ENCODE data around the gene MDM4.
"Not testable (repeated sequence)": the region's sequence is repeated elsewhere in the genome, so short reads cannot be mapped to it uniquely, and the experiment has no call there.

MDM4 gene

GRCh38 chr1:204568576-204569315 is 52.5 kb downstream of the MDM4 start:
- TF ChIP-seq, protein P1, sequence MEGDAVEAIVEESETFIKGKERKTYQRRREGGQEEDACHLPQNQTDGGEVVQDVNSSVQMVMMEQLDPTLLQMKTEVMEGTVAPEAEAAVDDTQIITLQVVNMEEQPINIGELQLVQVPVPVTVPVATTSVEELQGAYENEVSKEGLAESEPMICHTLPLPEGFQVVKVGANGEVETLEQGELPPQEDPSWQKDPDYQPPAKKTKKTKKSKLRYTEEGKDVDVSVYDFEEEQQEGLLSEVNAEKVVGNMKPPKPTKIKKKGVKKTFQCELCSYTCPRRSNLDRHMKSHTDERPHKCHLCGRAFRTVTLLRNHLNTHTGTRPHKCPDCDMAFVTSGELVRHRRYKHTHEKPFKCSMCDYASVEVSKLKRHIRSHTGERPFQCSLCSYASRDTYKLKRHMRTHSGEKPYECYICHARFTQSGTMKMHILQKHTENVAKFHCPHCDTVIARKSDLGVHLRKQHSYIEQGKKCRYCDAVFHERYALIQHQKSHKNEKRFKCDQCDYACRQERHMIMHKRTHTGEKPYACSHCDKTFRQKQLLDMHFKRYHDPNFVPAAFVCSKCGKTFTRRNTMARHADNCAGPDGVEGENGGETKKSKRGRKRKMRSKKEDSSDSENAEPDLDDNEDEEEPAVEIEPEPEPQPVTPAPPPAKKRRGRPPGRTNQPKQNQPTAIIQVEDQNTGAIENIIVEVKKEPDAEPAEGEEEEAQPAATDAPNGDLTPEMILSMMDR (IDR thresholded peaks at IDR 0.05; ENCODE audit: borderline replicate concordance, insufficient read depth, low read depth, low read length), result no peak
- H3K4me3 ChIP-seq (ENCODE audit: low read depth, low read length), result no peak overlapping the region

- no peak overlapping the region for H3K4me3 ChIP-seq (ENCODE audit: low read depth, low read length)
- TF ChIP-seq, protein P1 (IDR thresholded peaks at IDR 0.05; ENCODE audit: borderline replicate concordance, insufficient read depth, low read depth, low read length), result no peak
These were observed 53.3 kb downstream of the MDM4 start for GRCh38 chr1:204569478-204569877.

DNA sequence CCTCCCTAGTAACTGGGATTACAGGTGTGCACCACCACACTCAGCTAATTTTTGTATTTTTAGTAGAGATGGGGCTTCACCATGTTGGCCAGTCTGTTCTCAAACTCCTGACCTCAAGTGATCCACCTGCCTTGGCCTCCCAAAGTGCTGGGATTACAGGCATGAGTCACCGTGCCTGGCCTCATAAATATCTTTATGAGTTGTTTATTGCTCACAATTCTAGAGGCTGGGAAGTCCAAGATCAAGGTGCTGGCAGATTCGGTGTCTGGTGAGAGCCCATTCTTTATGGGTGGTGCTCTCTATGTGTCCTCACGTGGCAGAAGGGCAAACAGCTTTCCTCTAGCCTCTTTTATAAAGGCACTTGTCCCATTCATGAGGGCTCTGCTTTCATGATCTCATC is 53.8 kb downstream of the MDM4 start:
- H3K4me3 ChIP-seq (ENCODE audit: low read depth, low read length), result not testable (repeated sequence)

GRCh38 chr1:204571128-204571527 is 54.9 kb downstream of the MDM4 start:
- no peak overlapping the region for H3K4me3 ChIP-seq (ENCODE audit: low read depth, low read length)
- TF ChIP-seq, protein P1 (IDR thresholded peaks at IDR 0.05; ENCODE audit: borderline replicate concordance, insufficient read depth, low read depth, low read length), result no peak

DNA sequence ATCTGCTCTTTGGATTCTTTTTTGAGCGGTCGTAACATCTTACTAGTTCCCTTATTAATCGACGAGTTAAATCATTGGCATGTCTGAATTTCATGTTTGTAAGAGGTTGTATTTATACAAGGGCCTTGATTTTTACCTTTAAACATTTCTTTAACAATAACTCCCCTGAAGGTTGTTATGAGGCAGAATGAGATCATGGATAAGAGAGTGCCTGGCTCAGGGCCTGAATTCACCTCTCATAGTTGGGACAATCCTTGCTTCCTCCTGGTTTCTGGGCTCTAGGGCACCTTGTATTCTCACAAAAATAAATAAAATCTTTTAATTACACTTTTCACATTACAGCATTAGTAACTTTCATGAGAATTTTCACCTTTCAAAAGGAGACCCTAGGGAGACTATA is 55.4 kb downstream of the MDM4 start:
- no peak overlapping the region for H3K4me3 ChIP-seq (ENCODE audit: low read depth, low read length)
- TF ChIP-seq, protein P1 (IDR thresholded peaks at IDR 0.05; ENCODE audit: borderline replicate concordance, insufficient read depth, low read depth, low read length), result no peak

DNA sequence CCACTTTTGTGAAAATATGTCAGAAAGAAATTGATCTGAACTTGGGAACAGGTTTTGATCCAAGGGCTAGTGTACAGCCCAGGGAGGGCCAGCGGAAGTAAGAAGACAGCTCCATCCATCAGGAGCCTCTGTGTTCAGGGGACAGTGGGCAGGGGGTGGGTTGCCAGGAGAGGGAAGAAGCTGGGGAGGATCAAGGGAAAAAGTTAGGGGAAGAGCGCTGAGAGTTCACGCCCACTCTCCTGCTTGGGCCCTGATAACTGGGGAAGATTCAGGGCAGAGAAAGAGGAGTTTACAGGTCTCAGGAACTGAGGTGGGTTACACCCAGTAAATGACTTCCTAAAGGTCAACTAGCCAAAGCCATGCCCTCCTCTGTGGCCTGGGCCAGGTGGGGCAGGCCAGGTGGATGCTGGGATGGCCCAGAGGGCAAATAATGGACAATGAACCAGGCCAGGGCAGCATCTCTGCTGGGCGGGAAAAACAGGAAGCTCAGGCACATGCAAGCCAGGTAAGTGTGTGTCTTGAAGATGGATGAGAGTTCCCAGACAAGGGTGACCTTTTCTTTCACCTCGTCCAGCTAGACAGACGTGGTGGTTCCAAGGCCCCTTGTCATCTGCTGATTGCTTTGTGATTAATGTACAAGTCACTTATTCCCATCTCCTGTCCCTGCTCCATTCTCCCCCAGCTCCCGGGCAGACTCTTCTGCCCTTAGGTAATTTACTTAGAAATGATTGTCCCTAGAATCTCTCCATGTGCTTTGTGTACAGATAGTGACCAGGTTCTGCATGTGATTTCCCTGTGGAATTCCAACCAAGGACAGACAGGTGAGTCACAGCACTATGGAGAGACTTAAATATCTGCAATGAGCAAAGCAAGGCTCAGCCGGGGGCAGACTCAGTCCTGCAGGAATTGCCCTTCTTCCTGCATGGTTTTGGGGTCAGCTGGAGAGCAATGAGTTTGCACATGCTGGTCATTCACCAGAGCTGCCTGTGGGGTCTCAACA is 57.0 kb downstream of the MDM4 start:
- TF ChIP-seq, protein P1 (IDR thresholded peaks at IDR 0.05; ENCODE audit: borderline replicate concordance, insufficient read depth, low read depth, low read length), result no peak
- no peak overlapping the region for H3K4me3 ChIP-seq (ENCODE audit: low read depth, low read length)

DNA sequence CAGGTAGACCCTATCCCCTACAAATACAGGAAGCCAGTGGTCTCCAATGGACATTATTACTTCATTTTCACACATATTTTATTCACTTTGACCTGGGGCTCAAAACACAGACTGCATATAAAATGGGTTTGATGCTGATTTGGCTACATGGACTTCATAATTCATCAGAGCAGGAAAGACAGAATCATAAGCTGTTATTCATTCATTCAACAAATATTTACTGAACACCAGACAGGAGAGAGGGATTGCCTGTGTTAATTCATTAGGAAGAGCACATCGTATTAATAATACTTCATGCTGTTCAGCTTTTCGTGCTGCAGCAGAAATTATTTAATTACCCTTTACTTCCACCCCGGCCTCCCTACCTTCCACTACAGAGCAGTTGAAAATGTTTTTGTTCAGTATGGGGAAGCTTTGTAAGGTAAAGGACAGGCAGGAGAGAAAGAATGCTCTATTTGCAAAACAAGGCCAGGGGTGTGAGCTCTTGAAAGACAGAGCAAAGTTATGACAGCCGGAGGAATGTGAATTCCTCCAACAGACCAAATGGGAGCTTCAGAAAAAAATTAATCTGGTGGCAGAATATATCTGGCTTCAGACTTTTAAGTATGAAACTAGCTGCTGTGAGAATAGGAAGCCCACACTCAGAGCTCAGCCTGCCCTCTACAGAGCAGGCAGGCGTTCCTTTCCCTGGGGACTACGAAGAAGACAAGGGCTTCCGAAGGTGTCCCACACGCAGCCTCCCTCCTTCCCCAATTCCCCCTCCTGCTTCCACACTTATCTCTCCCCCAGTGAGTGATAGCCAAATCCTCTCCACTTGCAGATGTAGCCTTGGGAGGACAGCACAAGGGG is 58.0 kb downstream of the MDM4 start:
- H3K4me3 ChIP-seq (ENCODE audit: low read depth, low read length), result no peak overlapping the region
- TF ChIP-seq, protein P1 (IDR thresholded peaks at IDR 0.05; ENCODE audit: borderline replicate concordance, insufficient read depth, low read depth, low read length), result no peak

Measured in GM12875 (cell line).